Parathyroid adenoma (tissue), 2 donors: Measurements from ENCODE around the gene STAP1.
"Not testable (repeated sequence)": the region's sequence is repeated elsewhere in the genome, so short reads cannot be mapped to it uniquely, and the experiment has no call there.

Experiments
- H2AFZ ChIP-seq: fragments of 300-600 bp; sonication (generic); one replicate; pipeline ENCODE4 v1.7.0; 2017; ENCODE audit warnings: antibody characterized with exemption, mild to moderate bottlenecking
- H3K27ac ChIP-seq: fragments of 300-600 bp; sonication (generic); one replicate; pipeline ENCODE4 v1.7.0; 2017
- H3K27me3 ChIP-seq: fragments of 300-600 bp; sonication (generic); one replicate; pipeline ENCODE4 v1.7.0; 2017; ENCODE audit warnings: low read length; ENCODE audit not compliant: control insufficient read depth, insufficient read depth
- H3K36me3 ChIP-seq: fragments of 300-600 bp; sonication (generic); one replicate; pipeline ENCODE4 v1.7.0; 2017; ENCODE audit warnings: low read length; ENCODE audit not compliant: control insufficient read depth, insufficient read depth
- H3K4me1 ChIP-seq: fragments of 300-600 bp; sonication (generic); one replicate; pipeline ENCODE4 v1.7.0; 2017; ENCODE audit warnings: control low read depth
- H3K4me2 ChIP-seq: fragments of 300-600 bp; sonication (generic); one replicate; pipeline ENCODE4 v1.7.0; 2017; ENCODE audit warnings: low read length
- H3K4me3 ChIP-seq: fragments of 300-600 bp; sonication (generic); one replicate; pipeline ENCODE4 v1.7.0; 2017; ENCODE audit warnings: low read depth, low read length
- H3K79me2 ChIP-seq: fragments of 300-600 bp; sonication (generic); one replicate; pipeline ENCODE4 v1.7.0; 2017; ENCODE audit warnings: control low read depth
- H3K9ac ChIP-seq: fragments of 300-600 bp; sonication (generic); one replicate; pipeline ENCODE4 v1.7.0; 2017; ENCODE audit warnings: mild to moderate bottlenecking
- H3K9me3 ChIP-seq: fragments of 300-600 bp; sonication (generic); one replicate; pipeline ENCODE4 v1.7.0; 2017; ENCODE audit warnings: low read length; ENCODE audit not compliant: control insufficient read depth
- CTCF ChIP-seq: fragments of 300-600 bp; sonication (generic); IDR thresholded peaks from one replicate; pipeline ENCODE4 v1.7.0; 2017; ENCODE audit warnings: antibody characterized with exemption, mild to moderate bottlenecking
- donor health status: primary hyperparathyroidism.

Gene STAP1

GRCh38 chr4:67624939-67625338, 66.4 kb downstream of the STAP1 start:
- H3K27ac ChIP-seq, result no peak overlapping the region
- TF ChIP-seq CTCF, result no peak
- H3K4me3 ChIP-seq, result no peak overlapping the region
- H3K4me2 ChIP-seq, result no peak overlapping the region
- no peak overlapping the region for H3K9ac ChIP-seq
- H3K4me1 ChIP-seq, result no peaks in the 10 kb centered on the region
- no peaks in the 10 kb centered on the region for H3K27me3 ChIP-seq
- no peak overlapping the region for H2AFZ ChIP-seq
- no peaks in the 10 kb centered on the region for H3K9me3 ChIP-seq
- no peaks in the 10 kb centered on the region for H3K79me2 ChIP-seq
- no peaks in the 10 kb centered on the region for H3K36me3 ChIP-seq

GRCh38 chr4:67632492-67632891, 74.0 kb downstream of the STAP1 start:
- Histone ChIP-seq H3K27me3 (no peaks in the 10 kb centered on the region), H2AFZ (no peak overlapping the region), H3K9me3 (no peaks in the 10 kb centered on the region), H3K4me2 (no peak overlapping the region), H3K79me2 (no peaks in the 10 kb centered on the region), H3K36me3 (no peaks in the 10 kb centered on the region), H3K4me1 (no peaks in the 10 kb centered on the region), H3K27ac (no peak overlapping the region), H3K9ac (no peak overlapping the region), H3K4me3 (no peak overlapping the region)
- no peak for TF ChIP-seq CTCF

GRCh38 chr4:67634741-67635140, 76.2 kb downstream of the STAP1 start:
- H3K79me2 ChIP-seq, result no peaks in the 10 kb centered on the region
- no peaks in the 10 kb centered on the region for H3K9me3 ChIP-seq
- H3K27ac ChIP-seq, result no peak overlapping the region
- no peak overlapping the region for H3K9ac ChIP-seq
- H2AFZ ChIP-seq, result no peak overlapping the region
- no peak overlapping the region for H3K4me2 ChIP-seq
- H3K4me3 ChIP-seq, result no peak overlapping the region
- no peaks in the 10 kb centered on the region for H3K27me3 ChIP-seq
- H3K36me3 ChIP-seq, result no peaks in the 10 kb centered on the region
- no peaks in the 10 kb centered on the region for H3K4me1 ChIP-seq
- TF ChIP-seq CTCF, result no peak

GRCh38 chr4:67635331-67635730, 76.8 kb downstream of the STAP1 start:
- no peaks in the 10 kb centered on the region for H3K36me3 ChIP-seq
- H3K27me3 ChIP-seq, result no peaks in the 10 kb centered on the region
- no peak overlapping the region for H3K27ac ChIP-seq
- H3K4me3 ChIP-seq, result no peak overlapping the region
- H3K4me2 ChIP-seq, result no peak overlapping the region
- no peaks in the 10 kb centered on the region for H3K79me2 ChIP-seq
- TF ChIP-seq CTCF, result no peak
- no peak overlapping the region for H2AFZ ChIP-seq
- no peaks in the 10 kb centered on the region for H3K4me1 ChIP-seq
- no peak overlapping the region for H3K9ac ChIP-seq
- no peaks in the 10 kb centered on the region for H3K9me3 ChIP-seq

- H3K9ac ChIP-seq, H3K27me3 ChIP-seq, H3K4me1 ChIP-seq, H3K4me3 ChIP-seq, H2AFZ ChIP-seq, H3K27ac ChIP-seq, H3K4me2 ChIP-seq, H3K79me2 ChIP-seq, H3K36me3 ChIP-seq, H3K9me3 ChIP-seq: not testable (repeated sequence)
These were observed 78.5 kb downstream of the STAP1 start for GRCh38 chr4:67636978-67637377.
